ENCODE measurements around the gene CHD2.
A peak's percentile ranks its signal among the peaks of the same experiment; 100 is the strongest.

The CHD2 gene

DNA sequence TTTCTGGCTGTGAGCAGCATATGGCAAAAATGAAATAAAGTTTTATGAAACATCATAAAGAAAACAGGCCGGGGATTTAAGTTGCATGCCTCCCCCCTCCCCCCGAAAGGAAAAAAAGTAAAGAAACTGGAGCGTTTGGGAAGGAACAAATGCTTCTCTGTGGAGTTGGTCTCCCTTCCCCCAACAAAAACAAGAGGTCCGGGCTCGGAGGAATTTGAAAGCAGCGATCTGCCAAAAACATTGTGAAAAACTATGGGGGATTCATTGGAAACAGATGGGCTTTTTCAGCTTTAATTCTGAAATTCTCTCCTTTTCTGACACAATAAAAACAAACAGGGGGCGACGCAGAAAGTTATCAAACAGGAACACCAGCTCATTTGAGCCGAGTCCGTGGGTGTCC, 171.9 kb downstream of the CHD2 start:
- Mint-ChIP-seq H3K27me3 (ENCODE audit: low read depth) (peaks cover 70% of the 10 kb centered on the region), H3K4me3 (peak overlapping the region; percentile 32), H3K9me3 (no peaks in the 10 kb centered on the region), H3K27ac (no peak overlapping the region), H3K36me3 (ENCODE audit: low read depth) (peaks cover 1% of the 10 kb centered on the region), H3K4me1 (ENCODE audit: low read depth) (peaks cover 4% of the 10 kb centered on the region)

DNA sequence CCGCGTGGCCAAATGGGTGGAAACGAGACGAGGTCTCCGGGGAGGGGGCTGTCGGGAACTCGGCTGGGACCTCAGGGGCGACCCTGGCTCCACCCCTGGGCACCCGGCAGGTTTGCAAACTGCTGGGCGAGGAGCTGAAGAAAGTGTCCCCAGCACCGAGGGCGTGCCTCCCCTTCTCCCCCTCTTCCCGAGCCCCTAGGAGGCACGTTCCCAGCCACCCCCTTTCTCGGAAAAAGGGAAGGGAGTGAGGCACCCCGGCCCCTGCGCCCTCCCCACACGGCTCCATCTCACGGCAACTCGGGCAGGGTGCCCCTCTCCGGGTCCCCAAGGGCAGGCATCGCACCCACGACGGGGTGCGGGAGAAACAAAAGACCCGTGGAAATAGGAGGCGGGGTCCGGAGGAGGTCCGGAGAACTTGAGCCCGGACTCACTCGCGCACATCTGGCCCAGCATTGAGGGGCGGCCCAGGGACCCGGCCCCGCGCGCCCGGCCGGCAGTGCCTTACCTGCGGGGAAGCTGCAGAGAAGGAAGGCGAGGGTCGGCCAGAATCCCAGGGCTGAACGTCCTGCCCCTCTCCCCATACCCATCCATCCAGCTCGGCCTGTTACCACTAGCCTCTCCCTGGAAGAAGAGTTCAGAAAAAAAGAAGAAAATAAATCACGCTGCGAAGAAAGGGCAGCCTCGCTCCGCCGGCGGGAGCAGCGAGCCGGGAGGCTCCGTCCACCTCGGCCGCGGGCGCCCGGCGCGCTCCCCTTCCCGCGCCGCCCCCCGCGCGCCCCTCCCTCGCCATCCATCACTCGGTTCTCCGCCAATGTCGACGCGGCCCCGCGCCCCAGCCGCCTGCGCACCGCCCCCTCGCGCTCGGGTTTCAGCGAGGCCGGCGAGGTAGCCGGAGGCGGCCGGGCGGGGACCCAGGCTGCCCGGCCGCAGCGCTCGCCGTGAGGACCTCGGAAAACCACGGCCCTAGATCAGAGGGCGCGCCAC, 172.6 kb downstream of the CHD2 start:
- H3K4me1 Mint-ChIP-seq (ENCODE audit: low read depth) = peaks cover 4% of the 10 kb centered on the region
- H3K9me3 Mint-ChIP-seq = no peaks in the 10 kb centered on the region
- peak overlapping the region; percentile 37 for H3K4me3 Mint-ChIP-seq
- H3K27ac Mint-ChIP-seq = no peak overlapping the region
- H3K27me3 Mint-ChIP-seq (ENCODE audit: low read depth) = peaks cover 72% of the 10 kb centered on the region
- peaks cover 1% of the 10 kb centered on the region for H3K36me3 Mint-ChIP-seq (ENCODE audit: low read depth)

DNA sequence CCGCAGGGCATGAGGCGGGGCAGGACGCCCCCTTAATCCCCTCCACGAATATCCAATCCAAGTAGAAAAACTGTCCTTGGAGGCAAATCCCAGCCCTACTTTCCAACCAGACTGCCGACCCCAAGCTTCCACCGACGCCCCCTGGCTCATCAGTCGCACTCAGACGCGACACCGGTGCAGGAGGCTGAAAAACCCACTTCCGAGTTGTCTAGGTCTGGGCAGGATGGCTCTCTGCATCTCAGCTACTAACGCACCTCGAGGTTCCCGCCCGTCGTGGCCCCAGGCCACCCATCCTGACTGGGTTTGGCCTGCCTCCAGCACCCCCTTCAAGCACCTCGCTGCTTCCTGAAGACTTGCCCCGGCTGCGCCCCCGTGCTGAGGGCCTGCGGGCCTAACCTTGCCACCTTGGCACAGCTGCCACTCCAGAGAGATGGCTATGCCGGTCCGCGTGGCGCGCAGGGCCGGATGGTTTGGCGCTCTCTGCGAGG, 173.4 kb downstream of the CHD2 start:
- Mint-ChIP-seq H3K9me3 (no peaks in the 10 kb centered on the region), H3K27ac (no peak overlapping the region), H3K36me3 (ENCODE audit: low read depth) (peaks cover 1% of the 10 kb centered on the region), H3K4me1 (ENCODE audit: low read depth) (peaks cover 4% of the 10 kb centered on the region), H3K27me3 (ENCODE audit: low read depth) (peaks cover 78% of the 10 kb centered on the region), H3K4me3 (peak overlapping the region; percentile 84)

DNA sequence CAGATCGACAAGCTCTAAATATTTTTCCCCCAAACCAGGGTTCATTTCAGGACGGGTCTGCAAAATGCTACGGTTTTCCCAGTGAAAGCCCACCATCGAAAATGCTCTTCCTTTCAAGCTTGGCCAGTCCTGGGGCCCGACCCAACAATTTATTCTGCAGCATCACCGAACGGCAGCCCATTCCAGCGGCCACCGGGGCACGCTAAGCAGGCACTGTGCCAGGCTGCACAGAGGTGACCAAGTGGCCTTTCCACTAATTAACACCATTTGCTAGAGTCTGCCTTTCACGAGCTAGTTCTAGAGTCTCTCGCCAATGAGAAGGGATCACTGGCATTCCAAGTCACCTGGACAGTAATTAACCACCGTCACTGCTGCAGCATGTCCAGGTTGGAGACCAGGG, 174.5 kb downstream of the CHD2 start:
- H3K4me1 Mint-ChIP-seq (ENCODE audit: low read depth) = peaks cover 4% of the 10 kb centered on the region
- no peak overlapping the region for H3K27ac Mint-ChIP-seq
- H3K4me3 Mint-ChIP-seq = no peak overlapping the region
- H3K27me3 Mint-ChIP-seq (ENCODE audit: low read depth) = peaks cover 87% of the 10 kb centered on the region
- H3K36me3 Mint-ChIP-seq (ENCODE audit: low read depth) = peaks cover 1% of the 10 kb centered on the region
- no peaks in the 10 kb centered on the region for H3K9me3 Mint-ChIP-seq

DNA sequence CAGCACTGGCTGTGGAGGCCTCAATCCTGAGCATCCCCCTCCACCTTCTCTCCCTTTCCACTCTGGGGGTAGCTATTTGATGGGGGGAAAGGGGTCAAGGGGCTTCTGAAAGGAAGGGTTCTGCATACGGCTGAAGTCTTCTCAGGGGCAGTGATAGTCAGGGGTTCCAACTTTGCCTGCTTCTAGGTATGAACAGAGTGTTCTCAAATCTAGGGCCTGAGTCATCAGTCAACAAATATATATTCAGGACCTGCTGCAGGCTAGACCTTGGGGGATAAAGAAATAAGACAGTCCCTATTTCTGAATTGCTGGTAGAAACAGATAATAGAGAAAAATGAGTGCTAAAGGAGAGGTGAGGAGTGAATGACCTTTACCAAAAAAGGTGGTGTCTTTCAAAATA, 176.1 kb downstream of the CHD2 start:
- no peaks in the 10 kb centered on the region for H3K9me3 Mint-ChIP-seq
- H3K36me3 Mint-ChIP-seq (ENCODE audit: low read depth) = peaks cover 1% of the 10 kb centered on the region
- peaks cover 4% of the 10 kb centered on the region for H3K4me1 Mint-ChIP-seq (ENCODE audit: low read depth)
- no peak overlapping the region for H3K27ac Mint-ChIP-seq
- H3K27me3 Mint-ChIP-seq (ENCODE audit: low read depth) = peaks cover 84% of the 10 kb centered on the region
- no peak overlapping the region for H3K4me3 Mint-ChIP-seq

DNA sequence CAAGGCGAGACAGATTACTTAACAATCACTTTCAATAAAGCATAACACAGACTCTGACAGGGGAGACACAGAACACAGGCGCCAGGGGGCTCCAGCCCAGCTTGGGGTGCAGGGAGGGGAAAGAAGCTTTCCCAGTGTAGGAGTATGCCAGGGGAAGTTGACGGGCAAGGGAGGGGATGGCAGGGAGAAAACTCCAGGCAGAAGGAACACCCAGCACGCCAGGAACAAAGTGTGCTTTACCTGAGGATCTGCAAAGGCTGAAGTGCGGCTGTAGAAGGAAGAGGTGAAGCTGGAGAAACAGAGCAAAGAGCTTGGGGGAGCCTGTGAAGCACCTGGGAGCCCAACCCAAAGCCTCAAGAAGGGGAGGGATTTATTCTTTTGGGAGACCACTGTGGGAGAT, 176.8 kb downstream of the CHD2 start:
- Mint-ChIP-seq H3K27ac (no peak overlapping the region), H3K4me3 (no peak overlapping the region), H3K4me1 (ENCODE audit: low read depth) (peaks cover 4% of the 10 kb centered on the region), H3K36me3 (ENCODE audit: low read depth) (peaks cover 1% of the 10 kb centered on the region), H3K9me3 (no peaks in the 10 kb centered on the region), H3K27me3 (ENCODE audit: low read depth) (peaks cover 79% of the 10 kb centered on the region)

All from T-helper 1 cell treated with Interleukin-12 subunit alpha and Interleukin-12 subunit beta and Interleukin-4 antibody, amounts not matched to agents 30 μg/mL and 1 μg/mL, for 36 hours (primary cell).